ENCODE results near the gene RGL4. TPM values are rescaled to one million over a fixed set of nuclear protein-coding genes. Genes with fewer than 3 reads are reported as not detected.
"Not testable (repeated sequence)": the region's sequence is repeated elsewhere in the genome, so short reads cannot be mapped to it uniquely, and the experiment has no call there.

The RGL4 gene
- total RNA-seq, 2 donors from 2014 or later, result 0.44 TPM; not detected in 1

GRCh38 chr22:23676841-23677700 lies 13.7 kb upstream of the RGL4 start:
- DNase-seq; ATAC-seq; intact Hi-C loops (cut with DNase I): not testable (repeated sequence)

- intact Hi-C loops (cut with DNase I), result no loop called here
- no peak for ATAC-seq
- no peak for DNase-seq
Measured at GRCh38 chr22:23677701-23677995, 13.2 kb upstream of the RGL4 start.

- no peak for DNase-seq
- intact Hi-C loops (cut with DNase I), result no loop called here
- no peak for ATAC-seq
Measured at GRCh38 chr22:23678133-23678532, 12.7 kb upstream of the RGL4 start.

- DNase-seq (no peak), ATAC-seq (no peak)
- intact Hi-C loops (cut with DNase I), result no loop called here
Measured at GRCh38 chr22:23681026-23681809, 9.6 kb upstream of the RGL4 start.

GRCh38 chr22:23682077-23682476 lies 8.7 kb upstream of the RGL4 start:
- intact Hi-C loops (cut with DNase I), result no loop called here
- no peak for ATAC-seq
- DNase-seq, result no peak

- DNase-seq (no peak), ATAC-seq (no peak)
- intact Hi-C loops (cut with DNase I), result no loop called here
Measured at GRCh38 chr22:23682827-23683355, 7.9 kb upstream of the RGL4 start.

- no peak for DNase-seq
- no peak for ATAC-seq
- intact Hi-C loops (cut with DNase I), result no loop called here
Measured at GRCh38 chr22:23683545-23683944, 7.3 kb upstream of the RGL4 start.

GRCh38 chr22:23684026-23684425 lies 6.8 kb upstream of the RGL4 start:
- no peak for DNase-seq
- intact Hi-C loops (cut with DNase I), result no loop called here
- peak; percentile 7 to 33 for ATAC-seq

GRCh38 chr22:23684561-23685031 lies 6.2 kb upstream of the RGL4 start:
- DNase-seq, result no peak
- ATAC-seq, result peak; percentile 56 to 81
- intact Hi-C loops (cut with DNase I), result no loop called here

GRCh38 chr22:23685205-23685784 lies 5.5 kb upstream of the RGL4 start:
- intact Hi-C loops (cut with DNase I), result no loop called here
- DNase-seq (no peak), ATAC-seq (peak; percentile 35 to 69)

- intact Hi-C loops (cut with DNase I), result no loop called here
- no peak for ATAC-seq
- no peak for DNase-seq
Measured at GRCh38 chr22:23686416-23687024, 4.3 kb upstream of the RGL4 start.

- intact Hi-C loops (cut with DNase I), result no loop called here
- DNase-seq (no peak), ATAC-seq (no peak)
Measured at GRCh38 chr22:23688121-23688520, 2.7 kb upstream of the RGL4 start.

- intact Hi-C loops (cut with DNase I), result no loop called here
- ATAC-seq, result no peak
- DNase-seq, result no peak
Measured at GRCh38 chr22:23688571-23688970, 2.2 kb upstream of the RGL4 start.

- no peak for ATAC-seq
Measured at GRCh38 chr22:23689414-23689813, 1.4 kb upstream of the RGL4 start.

GRCh38 chr22:23691748-23692423 lies 1.1 kb downstream of the RGL4 start:
- ATAC-seq (no peak), DNase-seq (no peak)
- intact Hi-C loops (cut with DNase I), result no loop called here

More at GRCh38 chr22:23689414-23689813, 1.4 kb upstream of the RGL4 start:
- intact Hi-C loops (cut with DNase I), result no loop called here
- no peak for DNase-seq

GRCh38 chr22:23692598-23693291 lies 1.9 kb downstream of the RGL4 start:
- DNase-seq (no peak), ATAC-seq (no peak)
- intact Hi-C loops (cut with DNase I), result no loop called here

GRCh38 chr22:23693979-23694680 lies 3.3 kb downstream of the RGL4 start:
- DNase-seq, result no peak
- ATAC-seq, result no peak
- intact Hi-C loops (cut with DNase I), result no loop called here

GRCh38 chr22:23695141-23695540 lies 4.3 kb downstream of the RGL4 start:
- intact Hi-C loops (cut with DNase I), result no loop called here
- ATAC-seq (no peak), DNase-seq (no peak)
